Psoas muscle (tissue), 8 donors: Measurements from ENCODE around the gene VPS13A. TPM values are rescaled to one million over a fixed set of nuclear protein-coding genes. Genes with fewer than 3 reads are reported as not detected.

Source experiments
- ATAC-seq, 4 donors: fragments of 200-7000 bp; cut with Tn5 transposase; one replicate each; pipeline ENCODE4 v1.9.1; 2020; ENCODE audit warnings: moderate library complexity in 3 of 4, mild to moderate bottlenecking in 2 of 4
- DNase-seq, 2 donors: peaks; one replicate each; pipeline ENCODE4 v3.0.0-alpha.2; 2020
- H3K27ac ChIP-seq: fragments of 200-600 bp; one replicate; pipeline ENCODE4 v1.8.0; 2022
- H3K27me3 ChIP-seq, 3 donors: fragments of 200-600 bp in 1 of 3; one replicate each; pipeline versions ENCODE4 v1.6.1 to v1.8.0; 2013 to 2022; ENCODE audit warnings: low read length in 2 of 3, mild to moderate bottlenecking in 2 of 3, moderate library complexity in 1 of 3; ENCODE audit not compliant: insufficient read depth in 3 of 3
- H3K36me3 ChIP-seq, 2 donors: fragments of 200-600 bp in 1 of 2; one replicate each; pipeline versions ENCODE4 v1.6.1 to v1.8.0; 2013 to 2022; ENCODE audit warnings: low read depth in 1 of 2, mild to moderate bottlenecking in 1 of 2, moderate library complexity in 1 of 2; ENCODE audit not compliant: insufficient read depth in 1 of 2
- H3K4me1 ChIP-seq: fragments of 200-600 bp; one replicate; pipeline ENCODE4 v1.8.0; 2022
- H3K4me3 ChIP-seq: fragments of 200-600 bp; one replicate; pipeline ENCODE4 v1.8.0; 2022; ENCODE audit warnings: mild to moderate bottlenecking
- H3K9me3 ChIP-seq: fragments of 200-600 bp; one replicate; pipeline ENCODE4 v1.8.0; 2022
- WGBS, 3 donors: extraction: QIAGEN DNeasy Blood & Tissue Kit; methylation state at CpG; one replicate each; pipeline versions ENCODE4 v1.1.6 to v1.1.7; 2013; 5-methylcytosine and 5-hydroxymethylcytosine counted together
- intact Hi-C, 2 donors: fragments of 100-400 bp; cut with DNase I; formaldehyde crosslinking; loops; one replicate each; pipeline versions ENCODE4 v1.11.0 to v1.14.2; 2022
- polyA plus RNA-seq, 3 donors: library from polyadenylated mRNA; stranded (reverse); fragments of 200-250 nt; gene quantifications; one replicate each; pipeline ENCODE4 v1.2.3, GENCODE V29; 2013
- total RNA-seq, 4 donors: library from RNA; stranded (reverse); fragmentation: NEBNext Ultra II Directional in 2 of 4; extraction: Animal tissue kit (Norgen Biotek cat#: 25700) in 2 of 4; gene quantifications; one replicate each; pipeline versions ENCODE4 v1.2.1 to v1.2.4, GENCODE V29; 2021 to 2023
- TF ChIP-seq, protein P1 (sequence below): fragments of 200-600 bp; IDR thresholded peaks from one replicate; pipeline ENCODE4 v1.8.0; 2022; ENCODE audit warnings: antibody characterized with exemption
- donor health status: healthy with polysubstance abuse.
- donor health status: DM: no; HTN: no; CAD: no; lungs with moderate emphysema.
- donor health status: Bipolar disorder and iron deficiency.
- donor health status: healthy.
- donor health status: DM: yes; HTN: yes; CAD: no.
- donor health status: DM: no; HTN: no; CAD: no.
- donor health status: DM: no; HTN: no; CAD: no.
- donor health status: DM: yes; HTN: yes; CAD: no.

VPS13A gene
- total and polyA plus RNA-seq, 7 donors, result 3.3 to 27.0 (median 19.4) TPM

DNA sequence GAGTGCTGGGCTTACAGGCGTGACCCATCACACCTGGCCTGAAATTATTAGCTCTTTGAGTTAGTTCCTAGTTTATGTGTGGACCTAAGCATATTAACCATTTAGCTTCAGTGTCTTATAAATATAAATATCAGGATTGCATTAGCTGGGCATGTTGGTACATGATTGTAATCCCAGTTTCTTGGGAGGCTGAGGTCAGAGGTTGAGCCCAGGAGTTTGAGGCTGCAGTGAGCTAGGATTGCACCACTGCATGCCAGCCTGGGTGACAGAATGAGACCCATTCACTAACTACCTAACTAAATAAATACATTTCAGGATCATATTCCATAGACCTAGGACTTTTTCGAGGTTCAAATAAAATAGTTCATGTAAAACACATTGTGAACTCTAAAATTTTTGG, 129.8 kb downstream of the VPS13A start:
- Histone ChIP-seq H3K4me1 (no peaks in the 10 kb centered on the region), H3K4me3 (no peak overlapping the region), H3K27ac (no peak overlapping the region), H3K9me3 (no peaks in the 10 kb centered on the region), H3K27me3 (no peaks in the 10 kb centered on the region), H3K36me3 (peaks cover 0 to 57% of the 10 kb centered on the region in 2 donors)
- intact Hi-C loops, result no loop called here
- no peak for ATAC-seq
- TF ChIP-seq, protein P1, sequence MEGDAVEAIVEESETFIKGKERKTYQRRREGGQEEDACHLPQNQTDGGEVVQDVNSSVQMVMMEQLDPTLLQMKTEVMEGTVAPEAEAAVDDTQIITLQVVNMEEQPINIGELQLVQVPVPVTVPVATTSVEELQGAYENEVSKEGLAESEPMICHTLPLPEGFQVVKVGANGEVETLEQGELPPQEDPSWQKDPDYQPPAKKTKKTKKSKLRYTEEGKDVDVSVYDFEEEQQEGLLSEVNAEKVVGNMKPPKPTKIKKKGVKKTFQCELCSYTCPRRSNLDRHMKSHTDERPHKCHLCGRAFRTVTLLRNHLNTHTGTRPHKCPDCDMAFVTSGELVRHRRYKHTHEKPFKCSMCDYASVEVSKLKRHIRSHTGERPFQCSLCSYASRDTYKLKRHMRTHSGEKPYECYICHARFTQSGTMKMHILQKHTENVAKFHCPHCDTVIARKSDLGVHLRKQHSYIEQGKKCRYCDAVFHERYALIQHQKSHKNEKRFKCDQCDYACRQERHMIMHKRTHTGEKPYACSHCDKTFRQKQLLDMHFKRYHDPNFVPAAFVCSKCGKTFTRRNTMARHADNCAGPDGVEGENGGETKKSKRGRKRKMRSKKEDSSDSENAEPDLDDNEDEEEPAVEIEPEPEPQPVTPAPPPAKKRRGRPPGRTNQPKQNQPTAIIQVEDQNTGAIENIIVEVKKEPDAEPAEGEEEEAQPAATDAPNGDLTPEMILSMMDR, result no peak
- DNase-seq, result no peak
- WGBS, 3 donors, result 89 to 99% (median 96%) methylated on average over 2 of the region's 2 CpGs

DNA sequence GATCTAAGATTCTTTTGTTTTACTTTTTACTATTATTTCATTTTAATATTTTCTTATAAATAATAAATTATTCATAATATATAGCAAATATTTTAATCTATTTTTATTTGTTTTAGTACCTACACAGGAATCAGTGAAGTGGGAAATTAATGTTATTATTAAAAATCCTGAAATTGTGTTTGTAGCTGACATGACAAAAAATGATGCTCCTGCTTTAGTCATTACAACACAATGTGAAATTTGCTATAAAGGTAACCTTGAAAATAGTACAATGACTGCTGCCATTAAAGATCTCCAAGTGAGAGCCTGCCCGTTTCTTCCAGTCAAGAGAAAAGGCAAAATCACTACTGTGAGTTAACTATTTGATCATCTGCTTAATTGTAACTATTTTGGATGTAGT, 138.7 kb downstream of the VPS13A start:
- no peaks in the 10 kb centered on the region for H3K4me1 ChIP-seq
- no peaks in the 10 kb centered on the region for H3K27me3 ChIP-seq
- peaks cover 2 to 70% of the 10 kb centered on the region in 2 donors for H3K36me3 ChIP-seq
- TF ChIP-seq, protein P1, result no peak
- H3K4me3 ChIP-seq, result no peak overlapping the region
- no peak overlapping the region for H3K27ac ChIP-seq
- intact Hi-C loops, result no loop called here
- ATAC-seq, result no peak
- no peak for DNase-seq
- no peaks in the 10 kb centered on the region for H3K9me3 ChIP-seq
- WGBS, 3 donors, result 63 to 86% (median 78%) methylated on average over 1 of the region's 1 CpG

DNA sequence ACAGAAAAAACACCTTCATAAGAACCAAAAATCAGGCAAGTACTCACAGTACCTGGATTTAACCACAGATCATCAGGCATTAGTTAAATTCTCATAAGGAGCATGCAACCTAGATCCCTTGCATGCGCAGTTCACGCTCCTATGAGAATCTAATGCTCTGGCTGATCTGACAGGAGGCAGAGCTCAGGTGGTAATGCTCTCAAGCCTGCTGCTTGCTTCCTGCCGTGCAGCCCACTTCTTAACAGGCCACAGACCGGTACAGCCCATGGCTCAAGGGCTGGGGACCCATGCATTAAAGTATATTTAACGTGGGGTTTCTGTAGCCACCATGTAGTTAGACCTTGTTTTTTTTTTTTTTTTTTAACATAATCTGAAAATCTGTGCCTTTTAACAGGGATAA, 147.7 kb downstream of the VPS13A start:
- WGBS, 3 donors, result 93 to 98% (median 96%) methylated on average over 5 of the region's 5 CpGs

DNA sequence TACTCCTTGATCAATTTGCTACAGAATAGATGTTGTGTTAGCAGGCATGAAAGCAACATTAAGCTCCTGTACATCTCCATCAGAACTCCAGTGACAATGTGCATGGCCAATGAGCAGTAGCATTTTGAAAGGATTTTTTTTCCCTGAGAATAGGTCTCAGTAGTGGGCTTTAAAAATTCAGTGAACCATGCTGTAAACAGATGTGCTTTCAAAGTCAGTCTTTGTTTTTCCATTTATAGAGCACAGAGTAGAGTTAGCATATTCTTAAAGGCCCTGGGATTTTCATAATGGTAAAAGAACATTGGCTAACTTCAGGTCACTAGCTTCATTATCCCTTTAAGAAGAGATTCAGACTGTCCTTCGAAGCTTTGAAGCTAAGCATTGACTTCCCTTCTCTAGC, 150.8 kb downstream of the VPS13A start:
- Histone ChIP-seq H3K36me3 (peaks cover 0 to 60% of the 10 kb centered on the region in 2 donors), H3K27me3 (no peaks in the 10 kb centered on the region), H3K4me3 (no peak overlapping the region), H3K4me1 (no peaks in the 10 kb centered on the region), H3K9me3 (no peaks in the 10 kb centered on the region), H3K27ac (no peak overlapping the region)
- TF ChIP-seq, protein P1, result no peak
- no peak for DNase-seq
- intact Hi-C loops, result no loop called here
- no peak for ATAC-seq
- whole genome bisulfite sequencing, 3 donors, result 93 to 94% (median 93%) methylated on average over 1 of the region's 1 CpG

More for the DNA sequence above, 147.7 kb downstream of the VPS13A start:
- peaks cover 0 to 73% of the 10 kb centered on the region in 2 donors for H3K36me3 ChIP-seq
- TF ChIP-seq, protein P1, result no peak
- no peak overlapping the region for H3K27ac ChIP-seq
- H3K27me3 ChIP-seq, result no peaks in the 10 kb centered on the region
- DNase-seq (no peak), ATAC-seq (no peak)
- H3K9me3 ChIP-seq, result no peaks in the 10 kb centered on the region
- no peak overlapping the region for H3K4me3 ChIP-seq
- intact Hi-C loops, result no loop called here
- H3K4me1 ChIP-seq, result no peaks in the 10 kb centered on the region

DNA sequence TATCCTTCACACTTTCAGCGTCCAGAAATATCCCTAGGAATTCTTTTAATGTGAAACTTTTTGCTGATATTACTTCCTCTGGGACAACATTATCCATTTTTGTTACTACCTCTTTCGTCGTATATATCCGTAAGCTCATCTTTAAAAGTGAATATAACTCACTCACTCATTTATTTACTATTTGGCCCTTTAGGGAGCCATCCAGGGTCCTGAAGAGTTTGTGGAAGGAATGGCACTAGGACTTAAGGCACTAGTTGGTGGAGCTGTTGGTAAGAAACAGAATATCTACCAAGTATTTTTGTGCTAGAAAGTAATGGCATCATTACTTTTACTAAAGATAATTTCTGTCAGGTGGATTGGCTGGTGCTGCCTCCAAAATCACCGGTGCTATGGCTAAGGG, 192.7 kb downstream of the VPS13A start:
- WGBS, 3 donors, result 94 to 96% (median 95%) methylated on average over 5 of the region's 5 CpGs
- TF ChIP-seq, protein P1, result no peak
- Histone ChIP-seq H3K27me3 (no peaks in the 10 kb centered on the region), H3K9me3 (no peaks in the 10 kb centered on the region), H3K36me3 (peaks cover 5 to 55% of the 10 kb centered on the region in 2 donors), H3K4me3 (no peak overlapping the region), H3K27ac (no peak overlapping the region), H3K4me1 (no peaks in the 10 kb centered on the region)
- intact Hi-C loops, result no loop called here
- ATAC-seq (no peak), DNase-seq (no peak)
